ENCODE results near the gene CCR2.

- TF ChIP-seq POLR2A (IDR thresholded peaks at IDR 0.05), result no peak
- no peak for TF ChIP-seq CTCF (IDR thresholded peaks at IDR 0.05 in 4 of 5, conservative IDR thresholded peaks at IDR 0.05 in 1 of 5)
Measured at GRCh38 chr3:46370839-46371518, 17.1 kb downstream of the CCR2 start, which contains the start of gene CCR5.
